ENCODE data around the gene INPP5A.

- TF ChIP-seq, protein P1, sequence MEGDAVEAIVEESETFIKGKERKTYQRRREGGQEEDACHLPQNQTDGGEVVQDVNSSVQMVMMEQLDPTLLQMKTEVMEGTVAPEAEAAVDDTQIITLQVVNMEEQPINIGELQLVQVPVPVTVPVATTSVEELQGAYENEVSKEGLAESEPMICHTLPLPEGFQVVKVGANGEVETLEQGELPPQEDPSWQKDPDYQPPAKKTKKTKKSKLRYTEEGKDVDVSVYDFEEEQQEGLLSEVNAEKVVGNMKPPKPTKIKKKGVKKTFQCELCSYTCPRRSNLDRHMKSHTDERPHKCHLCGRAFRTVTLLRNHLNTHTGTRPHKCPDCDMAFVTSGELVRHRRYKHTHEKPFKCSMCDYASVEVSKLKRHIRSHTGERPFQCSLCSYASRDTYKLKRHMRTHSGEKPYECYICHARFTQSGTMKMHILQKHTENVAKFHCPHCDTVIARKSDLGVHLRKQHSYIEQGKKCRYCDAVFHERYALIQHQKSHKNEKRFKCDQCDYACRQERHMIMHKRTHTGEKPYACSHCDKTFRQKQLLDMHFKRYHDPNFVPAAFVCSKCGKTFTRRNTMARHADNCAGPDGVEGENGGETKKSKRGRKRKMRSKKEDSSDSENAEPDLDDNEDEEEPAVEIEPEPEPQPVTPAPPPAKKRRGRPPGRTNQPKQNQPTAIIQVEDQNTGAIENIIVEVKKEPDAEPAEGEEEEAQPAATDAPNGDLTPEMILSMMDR (IDR thresholded peaks at IDR 0.05; ENCODE audit: insufficient read depth, low read length), result no peak
- no peak for TF ChIP-seq REST (IDR thresholded peaks at IDR 0.05; ENCODE audit: insufficient replicate concordance, low read depth)
- TF ChIP-seq POLR2AphosphoS5 (IDR thresholded peaks at IDR 0.05; ENCODE audit: low read depth), result no peak
- no peak for TF ChIP-seq GABPA (IDR thresholded peaks at IDR 0.05; ENCODE audit: low read depth)
- TF ChIP-seq SPI1 (IDR thresholded peaks at IDR 0.05; ENCODE audit: borderline replicate concordance, low read depth), result no peak
Observed at GRCh38 chr10:132739225-132739613, 201.6 kb downstream of the INPP5A start.
